ENCODE results near the gene ADD3.
A peak's percentile ranks its signal among the peaks of the same experiment; 100 is the strongest.

The ADD3 gene

GRCh38 chr10:110011681-110012080 is 3.9 kb downstream of the ADD3 start (continued):
- TF ChIP-seq ZBTB10 (tag by site-specific recombination; IDR thresholded peaks at IDR 0.05) (no peak), ZNF776 (tag by site-specific recombination; IDR thresholded peaks at IDR 0.05; ENCODE audit: borderline replicate concordance) (no peak), ZNF670 (tag by site-specific recombination; IDR thresholded peaks at IDR 0.05; ENCODE audit: low read depth) (no peak), ZNF558 (tag by site-specific recombination; IDR thresholded peaks at IDR 0.05) (no peak), ZNF19 (tag by site-specific recombination; IDR thresholded peaks at IDR 0.05; ENCODE audit: low read depth) (no peak), ZNF561 (tag by site-specific recombination; IDR thresholded peaks at IDR 0.05; ENCODE audit: borderline replicate concordance) (0 out of 2 replicates have a peak, but pooled peaks have one; percentile 38), ZNF266 (tag by site-specific recombination; IDR thresholded peaks at IDR 0.05; ENCODE audit: low read depth) (no peak), INSM2 (tag by site-specific recombination; IDR thresholded peaks at IDR 0.05) (no peak), ZNF184 (tag by site-specific recombination; IDR thresholded peaks at IDR 0.05) (peak; percentile 15; the same call in 1 of the 2 replicates), ZBTB44 (tag by site-specific recombination; IDR thresholded peaks at IDR 0.05) (peak; percentile 67; the same call in 1 of the 2 replicates), KLF10 (tag by site-specific recombination; IDR thresholded peaks at IDR 0.05) (0 out of 2 replicates have a peak, but pooled peaks have one; percentile 20), ZBTB7A (tag by site-specific recombination; IDR thresholded peaks at IDR 0.05; ENCODE audit: low read depth) (no peak), ZNF155 (tag by site-specific recombination; IDR thresholded peaks at IDR 0.05) (no peak), ZNF518A (tag by site-specific recombination; conservative IDR thresholded peaks at IDR 0.05; ENCODE audit: low read depth) (no peak)

- Histone ChIP-seq H3K9me3 (ENCODE audit: control insufficient read depth, insufficient read depth, low read depth, low read length) (no peaks in the 10 kb centered on the region), H3K4me1 (ENCODE audit: control insufficient read depth, insufficient read depth, low read length) (peaks cover 51% of the 10 kb centered on the region), H3K36me3 (ENCODE audit: control insufficient read depth in 2 of 2, insufficient read depth in 1 of 2, low read length in 2 of 2) (no peaks in the 10 kb centered on the region; a peak in 1 of 3 replicates), H3K4me3 (ENCODE audit: low read depth, low read length) (no peak overlapping the region), H3K27ac (ENCODE audit: extremely low read depth, low read depth, low read length) (no peak overlapping the region; the same call in 1 of the 2 replicates)
- TF ChIP-seq ZXDB (tag by site-specific recombination; IDR thresholded peaks at IDR 0.05) (no peak), ZNF292 (tag by site-specific recombination; IDR thresholded peaks at IDR 0.05; ENCODE audit: borderline replicate concordance, low read depth) (no peak), SP2 (tag by site-specific recombination; IDR thresholded peaks at IDR 0.05) (no peak), WT1 (tag by site-specific recombination; IDR thresholded peaks at IDR 0.05) (no peak), ZNF558 (tag by site-specific recombination; IDR thresholded peaks at IDR 0.05) (no peak), ZNF362 (tag by site-specific recombination; IDR thresholded peaks at IDR 0.05) (no peak), PRDM1 (tag by site-specific recombination; IDR thresholded peaks at IDR 0.05) (peak; percentile 76)
- CTCF ChIA-PET, result interaction anchor here (0.6 to 3.7 kb wide), 4 partner anchors 121 to 533 kb away, joined by 3 to 20 read pairs (median 3); no protein-coding TSS in a partner anchor
- POLR2A ChIA-PET, result no interaction called here
Observed at GRCh38 chr10:110013630-110014293, 6.0 kb downstream of the ADD3 start.

Measured in HEK293 (cell line).